Retinal pigment epithelial cell (primary cell): Measurements from ENCODE around the gene LRRC74B.

Source experiments
- DNase-seq: peaks from one replicate; pipeline ENCODE4 v3.0.0-alpha.2; 2010; ENCODE audit warnings: low read depth
- H3K4me3 ChIP-seq: 2 replicates; pipeline ENCODE4 v1.5.1; 2011; ENCODE audit warnings: mild to moderate bottlenecking, low read length, control low read depth, moderate library complexity
- CTCF ChIP-seq: conservative IDR thresholded peaks from 2 replicates; pipeline ENCODE4 v1.5.1; 2011; ENCODE audit warnings: low read depth, low read length, control low read depth, inconsistent platforms

LRRC74B gene

DNA sequence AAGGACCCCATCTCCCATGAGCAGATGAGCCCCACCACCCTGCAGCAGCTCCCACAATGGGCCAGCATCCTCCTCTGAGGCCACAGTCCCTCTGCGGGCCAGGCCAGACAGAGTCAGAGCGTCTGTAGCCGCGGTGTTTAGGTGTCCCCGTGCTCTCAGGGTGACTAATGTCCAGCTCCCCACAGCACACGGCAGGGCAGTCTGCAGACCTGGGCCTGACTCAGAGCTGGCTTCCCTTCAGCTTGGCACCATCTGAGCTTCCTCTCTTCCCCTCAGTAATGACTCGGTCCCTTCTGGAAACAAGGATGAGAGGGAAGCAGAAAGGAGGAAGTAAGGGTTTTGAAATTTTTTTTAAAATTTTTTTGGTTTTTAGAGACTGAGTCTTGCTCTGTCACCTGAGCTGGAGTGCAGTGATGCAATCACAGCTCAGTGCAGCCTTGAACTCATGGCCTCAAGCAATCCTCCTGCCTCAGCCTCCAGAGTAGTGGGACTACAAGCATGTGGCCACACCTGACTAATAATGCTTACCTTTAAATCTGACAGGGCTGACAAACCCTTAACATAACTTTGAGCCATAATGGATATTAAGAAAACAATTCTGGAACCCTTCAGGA lies 28.5 kb downstream of the LRRC74B start:
- H3K4me3 ChIP-seq: no peak overlapping the region
- DNase-seq: no peak
- no peak for TF ChIP-seq CTCF

DNA sequence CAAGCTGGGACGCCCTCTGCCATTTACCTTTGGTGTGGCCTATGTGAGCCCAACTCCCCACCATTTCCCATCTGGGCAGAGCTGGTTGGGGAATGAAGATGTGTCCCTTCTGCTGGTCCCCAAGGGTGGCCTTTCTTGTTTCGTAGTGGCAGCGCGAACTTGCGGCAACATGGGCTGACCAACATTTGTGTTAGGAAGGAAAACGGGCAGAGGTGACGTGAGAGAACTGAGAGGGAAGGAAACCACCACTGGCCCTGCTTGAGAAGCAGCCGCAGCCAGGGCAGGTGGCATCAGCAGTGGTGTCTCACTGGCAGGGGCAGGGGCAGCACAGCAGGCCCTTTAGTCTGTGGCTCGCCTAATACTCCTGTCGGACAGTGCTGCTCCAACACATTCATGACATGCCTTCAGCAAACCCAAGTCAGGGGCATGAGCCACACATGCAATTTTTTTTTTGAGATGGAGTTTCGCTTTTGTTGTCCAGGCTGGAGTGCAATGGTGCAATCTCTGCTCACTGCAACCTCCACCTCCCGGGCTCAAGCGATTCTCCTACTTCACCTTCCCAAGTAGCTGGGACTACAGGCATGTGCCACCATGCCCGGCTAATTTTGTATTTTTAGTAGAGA lies 29.9 kb downstream of the LRRC74B start:
- no peak for DNase-seq
- no peak overlapping the region for H3K4me3 ChIP-seq
- no peak for TF ChIP-seq CTCF

DNA sequence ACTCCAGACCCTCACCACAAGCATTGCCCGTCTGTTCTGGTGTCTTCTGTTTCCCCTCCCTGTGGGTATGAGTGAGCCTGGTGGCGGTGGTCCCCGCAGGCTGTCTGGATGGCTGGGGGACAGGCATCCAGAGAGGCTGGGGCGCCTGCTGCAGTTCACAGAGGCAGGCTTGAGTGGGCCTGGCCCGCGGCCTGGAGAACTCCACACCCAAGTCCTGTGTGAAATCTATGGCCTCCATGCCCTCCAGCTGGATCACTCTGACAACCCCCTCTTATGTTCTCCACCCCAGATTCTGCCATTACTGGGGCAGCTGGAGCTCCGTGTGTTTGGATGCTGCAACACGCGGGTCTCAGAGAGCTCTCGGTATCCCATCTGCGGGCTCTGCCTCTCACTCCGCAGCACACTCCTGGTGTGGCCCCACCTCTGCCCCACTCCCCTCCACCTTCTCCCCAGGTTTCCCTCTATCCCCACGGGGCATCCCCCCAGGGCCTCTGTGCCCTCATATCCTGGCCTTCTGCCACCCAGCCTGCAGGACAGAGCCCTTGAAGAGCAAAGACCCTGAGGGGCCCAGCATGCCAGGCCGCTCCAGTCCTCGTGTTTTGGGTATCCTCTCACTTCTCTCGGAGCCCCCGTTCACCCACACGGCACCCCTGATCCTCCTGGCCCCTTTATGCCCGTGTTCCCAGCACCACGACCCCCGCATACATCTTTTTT lies 31.3 kb downstream of the LRRC74B start:
- DNase-seq: no peak
- TF ChIP-seq CTCF: no peak
- no peak overlapping the region for H3K4me3 ChIP-seq

GRCh38 chr22:21077884-21078508 lies 32.2 kb downstream of the LRRC74B start:
- no peak for TF ChIP-seq CTCF
- no peak overlapping the region for H3K4me3 ChIP-seq
- DNase-seq: no peak

DNA sequence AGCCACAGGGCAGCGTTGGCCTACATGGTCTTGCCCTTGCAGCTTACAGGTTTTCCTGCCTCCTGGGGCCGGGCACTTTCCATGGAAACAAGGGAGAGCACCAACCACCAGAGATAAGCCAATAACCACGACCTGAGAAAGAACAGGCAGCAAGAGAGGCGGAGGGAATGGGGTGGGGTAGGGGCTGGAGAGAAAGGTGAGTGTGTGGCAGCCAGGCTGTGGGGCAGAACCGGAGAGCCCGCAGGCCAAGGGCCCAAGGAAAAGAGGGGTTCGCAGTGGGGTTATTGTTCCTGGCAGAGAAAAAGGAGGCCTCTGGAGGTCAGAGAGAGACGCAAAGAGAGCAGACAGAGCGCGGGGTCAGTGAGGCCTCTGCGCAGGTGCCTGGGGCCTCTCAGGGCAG lies 33.2 kb downstream of the LRRC74B start:
- no peak overlapping the region for H3K4me3 ChIP-seq
- no peak for DNase-seq
- no peak for TF ChIP-seq CTCF

GRCh38 chr22:21079493-21079892 lies 33.7 kb downstream of the LRRC74B start:
- no peak overlapping the region for H3K4me3 ChIP-seq
- no peak for TF ChIP-seq CTCF
- DNase-seq: no peak
